GM18951 (cell line): ENCODE measurements around the gene MAP4K3.

ENCODE experiments used
- POLR2A ChIP-seq: IDR thresholded peaks from 4 replicates; pipeline ENCODE4 v1.6.1; 2011; ENCODE audit warnings: mild to moderate bottlenecking; ENCODE audit not compliant: insufficient read length, insufficient read depth; ENCODE audit errors: extremely low read depth
- in situ Hi-C: fragments of 300-500 bp; cut with MboI; formaldehyde crosslinking; loops from one replicate; pipeline ENCODE4 v1.12.0; 2022; ENCODE audit warnings: low sequenced_read_pairs, mixed read lengths, inconsistent platforms; ENCODE audit not compliant: unreplicated experiment

Gene MAP4K3

GRCh38 chr2:39386064-39386463 lies 51.0 kb downstream of the MAP4K3 start:
- no peak for TF ChIP-seq POLR2A
- in situ Hi-C loops, result loop anchor here (25.0 kb wide), 1 partner anchor 326 kb away; no protein-coding TSS in a partner anchor

- no peak for TF ChIP-seq POLR2A
- in situ Hi-C loops, result loop anchor here (25.0 kb wide), 1 partner anchor 327 kb away; no protein-coding TSS in a partner anchor
These were observed 51.9 kb downstream of the MAP4K3 start for GRCh38 chr2:39385172-39385571.

- in situ Hi-C loops, result loop anchor here (25.0 kb wide), 1 partner anchor 328 kb away; no protein-coding TSS in a partner anchor
These were observed 53.0 kb downstream of the MAP4K3 start for GRCh38 chr2:39384071-39384470.

- TF ChIP-seq POLR2A, result no peak
- in situ Hi-C loops, result loop anchor here (25.0 kb wide), 1 partner anchor 329 kb away; no protein-coding TSS in a partner anchor
These were observed 53.9 kb downstream of the MAP4K3 start for GRCh38 chr2:39383146-39383545.

GRCh38 chr2:39381653-39382052 lies 55.4 kb downstream of the MAP4K3 start:
- in situ Hi-C loops, result loop anchor here (25.0 kb wide), 1 partner anchor 331 kb away; no protein-coding TSS in a partner anchor
- no peak for TF ChIP-seq POLR2A

- TF ChIP-seq POLR2A, result no peak
- in situ Hi-C loops, result loop anchor here (25.0 kb wide), 1 partner anchor 332 kb away; no protein-coding TSS in a partner anchor
These were observed 56.4 kb downstream of the MAP4K3 start for GRCh38 chr2:39380525-39381150.

- in situ Hi-C loops, result loop anchor here (25.0 kb wide), 1 partner anchor 332 kb away; no protein-coding TSS in a partner anchor
- TF ChIP-seq POLR2A, result no peak
These were observed 57.2 kb downstream of the MAP4K3 start for GRCh38 chr2:39379643-39380524.

- in situ Hi-C loops, result loop anchor here (25.0 kb wide), 1 partner anchor 333 kb away; no protein-coding TSS in a partner anchor
- no peak for TF ChIP-seq POLR2A
These were observed 58.1 kb downstream of the MAP4K3 start for GRCh38 chr2:39378968-39379367.

- no peak for TF ChIP-seq POLR2A
- in situ Hi-C loops, result loop anchor here (25.0 kb wide), 1 partner anchor 335 kb away; no protein-coding TSS in a partner anchor
These were observed 59.7 kb downstream of the MAP4K3 start for GRCh38 chr2:39377226-39377939.

- in situ Hi-C loops, result loop anchor here (25.0 kb wide), 1 partner anchor 336 kb away; no protein-coding TSS in a partner anchor
- no peak for TF ChIP-seq POLR2A
These were observed 61.2 kb downstream of the MAP4K3 start for GRCh38 chr2:39375917-39376316.

GRCh38 chr2:39373181-39373802 lies 63.8 kb downstream of the MAP4K3 start:
- no peak for TF ChIP-seq POLR2A
- in situ Hi-C loops, result no loop called here

GRCh38 chr2:39370101-39370500 lies 67.0 kb downstream of the MAP4K3 start:
- TF ChIP-seq POLR2A, result no peak
- in situ Hi-C loops, result no loop called here

GRCh38 chr2:39368846-39369245 lies 68.2 kb downstream of the MAP4K3 start:
- in situ Hi-C loops, result no loop called here
- no peak for TF ChIP-seq POLR2A

GRCh38 chr2:39368376-39368775 lies 68.7 kb downstream of the MAP4K3 start:
- TF ChIP-seq POLR2A, result no peak
- in situ Hi-C loops, result no loop called here
